OCI-M1 (cell line): ENCODE results near the gene VAMP3.
"Not testable (repeated sequence)": the region's sequence is repeated elsewhere in the genome, so short reads cannot be mapped to it uniquely, and the experiment has no call there.

ENCODE experiments used
- DNase-seq: peaks from one replicate; lab custom pipeline; 2025; lab: John Stamatoyannopoulos, UW

The VAMP3 gene

GRCh38 chr1:7768583-7768982 is 2.5 kb upstream of the VAMP3 start:
- peak; percentile 16 for DNase-seq

- no peak for DNase-seq
Observed at GRCh38 chr1:7769673-7770412, 1.3 kb upstream of the VAMP3 start.

- DNase-seq, result no peak
Observed at GRCh38 chr1:7770669-7770996, 463 bp upstream of the VAMP3 start.

GRCh38 chr1:7771823-7772299 is 765 bp downstream of the VAMP3 start:
- peak; percentile 37 for DNase-seq

- no peak for DNase-seq
Observed at GRCh38 chr1:7777591-7777990, 6.5 kb downstream of the VAMP3 start.

- no peak for DNase-seq
Observed at GRCh38 chr1:7778133-7778628, 7.1 kb downstream of the VAMP3 start.

- DNase-seq, result no peak
Observed at GRCh38 chr1:7780976-7781375, 9.9 kb downstream of the VAMP3 start.

GRCh38 chr1:7781501-7781900 is 10.4 kb downstream of the VAMP3 start:
- no peak for DNase-seq

GRCh38 chr1:7781923-7782495 is 10.9 kb downstream of the VAMP3 start:
- DNase-seq, result no peak

GRCh38 chr1:7783178-7783711 is 12.1 kb downstream of the VAMP3 start:
- peak; percentile 53 for DNase-seq

- DNase-seq, result peak; percentile 98
Observed at GRCh38 chr1:7783826-7784491, 12.9 kb downstream of the VAMP3 start, which contains the start of gene PER3. Gene PER3 (plus strand): TSS chr1:7784291. CDS start chr1:7784878, 587 bp downstream.

- no peak for DNase-seq
Observed at GRCh38 chr1:7784492-7785071, 13.5 kb downstream of the VAMP3 start.

- DNase-seq, result no peak
Observed at GRCh38 chr1:7785108-7785507, 14.0 kb downstream of the VAMP3 start.

- peak; percentile 8 for DNase-seq
Observed at GRCh38 chr1:7786795-7787194, 15.7 kb downstream of the VAMP3 start.

GRCh38 chr1:7789828-7790227 is 18.7 kb downstream of the VAMP3 start:
- no peak for DNase-seq

GRCh38 chr1:7791027-7791426 is 19.9 kb downstream of the VAMP3 start:
- not testable (repeated sequence) for DNase-seq

GRCh38 chr1:7795406-7795805 is 24.3 kb downstream of the VAMP3 start:
- DNase-seq, result no peak

- no peak for DNase-seq
Observed at GRCh38 chr1:7805460-7805859, 34.4 kb downstream of the VAMP3 start.

- peak; percentile 66 for DNase-seq
Observed at GRCh38 chr1:7808253-7808844, 37.3 kb downstream of the VAMP3 start.

- no peak for DNase-seq
Observed at GRCh38 chr1:7809742-7810141, 38.6 kb downstream of the VAMP3 start.

- DNase-seq, result peak; percentile 50
Observed at GRCh38 chr1:7810395-7810794, 39.3 kb downstream of the VAMP3 start.

- DNase-seq, result no peak
Observed at GRCh38 chr1:7811476-7811875, 40.4 kb downstream of the VAMP3 start.
